Activated CD4-positive, alpha-beta T cell treated with anti-CD3 and anti-CD28 coated beads, Interleukin-2, amount 50 U/mL, for 4 hours (primary cell): Measurements from ENCODE around the gene ELK4.
A peak's percentile ranks its signal among the peaks of the same experiment; 100 is the strongest.

Experiments
- DNase-seq, 2 experiments: peaks; one replicate each; pipeline ENCODE4 v3.0.0-alpha.2; 2020

The ELK4 gene

DNA sequence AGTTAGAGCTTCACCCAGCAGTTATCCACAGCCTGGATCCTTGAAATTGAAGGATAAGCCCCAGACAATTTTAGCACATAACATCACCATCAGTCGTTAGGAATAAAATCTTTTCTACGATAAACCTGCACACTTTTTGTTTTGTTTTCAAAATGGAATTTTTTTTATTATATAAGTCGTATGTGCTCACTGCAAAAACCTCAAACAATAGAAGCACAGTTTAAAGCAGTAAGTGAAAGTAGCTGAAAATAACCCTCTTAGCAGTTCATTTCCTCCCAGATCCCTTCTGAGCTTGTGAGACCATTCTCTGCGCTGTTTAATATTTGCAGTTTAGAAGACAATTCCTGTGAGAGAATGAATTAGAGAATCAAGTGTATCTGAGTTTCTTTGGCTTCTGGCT, 38.3 kb downstream of the ELK4 start:
- DNase-seq = no peak

GRCh38 chr1:205592443-205593003, 39.3 kb downstream of the ELK4 start:
- no peak for DNase-seq

- peak; percentile 87 to 91 for DNase-seq
Observed at GRCh38 chr1:205591522-205592351, 40.1 kb downstream of the ELK4 start.

DNA sequence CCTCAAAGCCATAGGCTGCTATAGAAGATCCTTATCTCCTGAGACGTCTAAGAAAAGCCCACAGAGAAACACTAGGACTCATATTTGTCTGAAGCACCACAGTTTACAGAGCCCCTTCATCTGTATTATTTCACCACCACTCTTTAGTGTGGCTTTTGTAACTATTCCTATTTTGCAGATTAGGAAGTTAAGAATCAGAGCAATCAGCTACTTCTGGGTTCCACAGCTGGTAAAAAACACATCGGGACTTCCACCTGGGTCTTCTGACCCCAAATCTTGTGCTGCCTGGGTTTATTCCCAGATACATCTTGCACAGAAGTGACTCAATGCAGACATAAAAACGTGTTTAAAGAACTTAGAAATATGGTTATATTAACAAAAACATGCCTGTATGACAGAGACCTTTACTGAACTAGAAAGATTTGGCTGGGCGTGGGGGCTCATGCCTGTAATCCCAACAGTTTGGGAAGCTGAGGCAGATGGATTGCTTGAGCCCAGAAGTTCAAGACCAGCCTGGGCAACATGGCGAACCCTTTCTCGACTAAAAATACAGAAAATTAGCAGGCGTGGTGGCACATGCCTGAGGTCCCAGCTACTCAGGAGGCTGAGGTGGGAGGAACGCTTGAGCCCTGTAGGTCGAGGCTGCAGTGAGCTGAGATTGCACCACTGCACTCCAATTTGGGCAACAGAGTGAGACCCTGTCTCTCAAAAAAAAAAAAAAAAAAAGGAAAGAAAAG, 40.9 kb downstream of the ELK4 start:
- DNase-seq = no peak

DNA sequence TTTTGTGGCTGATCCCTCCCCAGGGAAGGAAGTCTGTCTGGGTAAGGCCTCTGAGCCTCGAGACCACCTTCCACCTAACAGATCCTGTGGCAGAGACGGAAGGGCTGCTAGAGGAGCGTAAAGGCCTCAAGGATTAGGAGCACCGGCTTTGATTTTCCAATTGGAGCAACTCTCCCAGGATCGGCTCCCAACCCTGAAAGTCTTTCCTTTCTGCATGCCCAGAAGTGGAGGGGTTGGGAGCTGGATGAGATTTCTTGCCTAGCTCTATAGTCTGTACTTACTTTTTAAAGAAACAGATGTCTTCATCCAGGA, 41.4 kb downstream of the ELK4 start:
- no peak for DNase-seq

- no peak for DNase-seq
Observed at GRCh38 chr1:205589618-205590456, 42.0 kb downstream of the ELK4 start.

DNA sequence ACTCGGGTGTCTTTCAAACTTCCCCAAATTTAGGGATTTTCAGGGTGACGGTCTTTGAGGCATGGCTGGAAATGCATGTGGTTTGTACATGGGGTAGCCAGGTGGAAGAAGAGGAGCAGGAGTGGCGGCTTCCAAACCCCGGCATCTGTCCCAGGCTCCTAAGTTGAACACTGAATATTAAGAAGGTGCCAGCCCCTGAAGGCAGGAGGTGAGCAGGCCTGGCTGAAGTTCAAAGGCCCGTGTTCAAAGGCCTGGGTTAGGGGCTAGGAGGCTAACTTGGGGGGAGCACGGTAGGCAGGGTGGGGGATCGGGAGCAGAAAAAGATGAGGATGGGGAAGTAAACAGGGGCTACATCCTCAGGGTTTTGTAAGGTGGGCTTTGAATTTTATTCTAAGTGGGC, 42.8 kb downstream of the ELK4 start:
- DNase-seq = no peak

DNA sequence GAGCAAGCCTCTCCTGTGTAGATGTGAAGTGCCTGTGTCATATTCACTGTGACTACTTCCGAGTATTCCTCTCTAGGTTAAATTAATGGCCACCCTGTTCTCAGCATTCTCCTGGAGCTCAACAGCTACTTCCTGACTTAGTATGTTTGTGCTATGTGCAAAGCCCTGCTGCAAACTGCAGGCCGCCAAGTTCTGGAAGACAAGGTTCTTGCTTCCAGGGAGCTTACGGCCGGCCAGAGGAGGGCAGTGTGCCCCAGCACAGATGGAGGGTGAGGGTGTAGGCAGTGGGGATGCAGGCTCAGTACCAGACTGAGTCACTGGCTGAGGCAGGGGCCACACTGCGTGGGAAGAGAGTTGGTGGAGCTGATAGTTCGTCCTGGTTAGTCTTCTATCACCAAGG, 43.2 kb downstream of the ELK4 start:
- DNase-seq = no peak

DNA sequence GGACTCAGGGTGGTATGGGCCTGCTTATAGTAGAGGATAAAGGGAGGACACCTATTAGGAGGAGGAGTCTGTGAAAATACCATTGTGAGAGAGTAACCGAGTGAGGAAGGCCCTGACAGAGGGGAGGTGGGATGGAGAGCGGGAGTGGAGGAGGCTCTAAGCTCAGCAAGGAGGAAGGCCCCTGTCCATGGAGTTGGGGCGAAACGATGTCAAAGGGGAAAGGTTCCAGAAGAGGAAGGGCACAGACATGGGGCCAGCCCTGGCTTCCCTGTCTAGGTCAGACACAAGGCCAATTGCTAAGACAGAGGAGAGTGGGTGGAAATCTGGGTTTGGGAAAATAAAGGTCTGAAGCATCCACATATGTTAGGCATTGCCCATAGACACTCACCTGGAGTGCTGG, 44.2 kb downstream of the ELK4 start:
- DNase-seq = no peak

GRCh38 chr1:205585835-205586785, 45.7 kb downstream of the ELK4 start:
- DNase-seq = no peak

- no peak for DNase-seq
Observed at GRCh38 chr1:205585169-205585834, 46.5 kb downstream of the ELK4 start.

DNA sequence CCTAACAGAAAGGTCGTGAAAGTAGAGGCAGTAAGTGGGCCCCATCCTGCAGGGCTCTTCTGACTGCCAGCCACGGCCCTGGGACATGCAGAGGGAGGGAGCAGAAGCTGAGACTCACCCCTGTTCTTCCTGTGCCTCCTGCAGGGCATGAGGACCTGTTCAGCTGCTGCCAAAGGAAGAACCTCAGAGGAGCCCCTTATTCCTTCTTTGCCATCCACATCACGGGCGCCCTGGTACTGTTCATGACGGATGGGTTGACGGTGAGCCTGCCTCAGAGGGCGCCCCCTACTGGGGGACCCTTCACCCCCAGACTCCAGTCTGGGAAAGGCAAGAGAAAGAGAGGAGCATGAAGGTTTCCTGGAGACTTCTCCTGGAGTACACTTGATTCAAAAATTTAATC, 47.1 kb downstream of the ELK4 start:
- DNase-seq = no peak

DNA sequence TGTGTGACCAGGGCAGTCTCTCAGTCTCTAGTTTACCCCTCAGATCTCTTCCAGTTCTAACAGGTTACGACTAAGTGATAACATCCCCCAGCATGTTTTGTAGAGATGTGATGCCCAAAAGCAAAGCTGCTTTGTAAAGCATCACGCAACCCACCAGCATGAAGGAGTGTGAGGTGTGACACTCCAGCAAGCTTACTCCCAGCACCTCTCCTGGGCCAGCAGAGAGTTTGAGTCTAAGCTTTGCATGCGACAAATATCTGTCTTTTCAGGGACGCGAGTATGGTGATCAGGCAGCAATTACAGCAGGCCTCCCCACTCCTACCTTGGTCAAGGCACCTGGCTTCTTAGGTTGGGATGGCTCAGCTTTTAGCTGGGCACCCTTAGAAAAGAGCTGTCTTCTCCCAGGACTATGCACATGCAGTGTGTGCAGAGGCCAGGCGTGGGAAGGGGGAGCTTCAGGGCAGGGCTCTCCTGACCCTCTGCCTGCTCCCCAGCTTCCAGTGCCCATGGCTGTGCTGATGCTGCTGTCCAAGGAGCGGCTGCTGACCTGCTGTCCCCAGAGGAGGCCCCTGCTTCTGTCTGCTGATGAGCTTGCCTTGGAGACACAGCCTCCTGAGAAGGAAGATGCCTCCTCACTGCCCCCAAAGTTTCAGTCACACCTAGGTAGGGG, 48.2 kb downstream of the ELK4 start:
- DNase-seq = no peak

GRCh38 chr1:205582471-205583291, 49.1 kb downstream of the ELK4 start:
- DNase-seq = no peak

- no peak for DNase-seq
Observed at GRCh38 chr1:205582046-205582445, 49.8 kb downstream of the ELK4 start.

GRCh38 chr1:205581321-205581980, 50.4 kb downstream of the ELK4 start:
- no peak for DNase-seq

DNA sequence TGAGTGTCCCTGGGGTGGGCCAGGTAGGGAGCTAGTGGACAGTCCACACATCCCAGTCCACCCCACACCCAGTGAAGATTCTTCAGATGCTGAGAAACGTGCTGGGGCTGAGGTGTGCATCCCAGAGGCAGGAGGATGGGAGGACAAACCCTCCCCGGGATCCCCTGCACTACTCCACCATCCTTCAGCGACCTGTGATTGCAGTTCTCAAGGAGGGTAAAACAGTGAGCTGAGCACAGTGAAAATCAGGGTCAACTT, 51.0 kb downstream of the ELK4 start:
- DNase-seq = no peak

DNA sequence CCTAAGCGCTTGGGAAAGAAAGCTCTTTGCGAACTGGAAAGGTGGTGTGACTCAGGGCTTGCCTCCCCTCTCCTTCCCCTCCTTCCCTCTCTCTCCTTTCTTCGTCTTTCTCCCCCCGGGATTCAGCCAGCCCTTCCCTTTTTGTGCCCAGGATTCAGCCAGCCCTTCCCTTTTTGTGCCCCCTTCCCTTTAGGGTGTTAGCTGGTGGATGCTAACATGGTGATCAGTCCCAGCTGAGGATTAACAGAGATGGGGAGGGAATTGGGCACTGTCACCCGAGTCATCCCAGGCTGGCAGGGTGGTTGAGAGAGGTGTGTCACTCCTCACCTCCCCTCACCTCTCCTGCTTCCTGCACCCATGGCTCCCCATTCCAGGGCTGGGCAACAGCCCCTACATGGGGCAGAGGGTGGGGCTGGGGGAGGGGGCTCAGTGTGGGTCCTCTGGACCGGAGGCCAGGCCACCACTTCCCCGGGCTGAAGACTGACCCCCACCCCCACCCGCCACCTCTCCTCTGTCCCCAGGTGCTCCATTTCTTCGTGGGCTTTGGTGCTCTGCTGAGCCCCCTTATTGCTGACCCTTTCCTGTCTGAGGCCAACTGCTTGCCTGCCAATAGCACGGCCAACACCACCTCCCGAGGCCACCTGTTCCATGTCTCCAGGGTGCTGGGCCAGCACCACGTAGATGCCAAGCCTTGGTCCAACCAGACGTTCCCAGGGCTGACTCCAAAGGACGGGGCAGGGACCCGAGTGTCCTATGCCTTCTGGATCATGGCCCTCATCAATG, 51.5 kb downstream of the ELK4 start:
- DNase-seq = no peak

DNA sequence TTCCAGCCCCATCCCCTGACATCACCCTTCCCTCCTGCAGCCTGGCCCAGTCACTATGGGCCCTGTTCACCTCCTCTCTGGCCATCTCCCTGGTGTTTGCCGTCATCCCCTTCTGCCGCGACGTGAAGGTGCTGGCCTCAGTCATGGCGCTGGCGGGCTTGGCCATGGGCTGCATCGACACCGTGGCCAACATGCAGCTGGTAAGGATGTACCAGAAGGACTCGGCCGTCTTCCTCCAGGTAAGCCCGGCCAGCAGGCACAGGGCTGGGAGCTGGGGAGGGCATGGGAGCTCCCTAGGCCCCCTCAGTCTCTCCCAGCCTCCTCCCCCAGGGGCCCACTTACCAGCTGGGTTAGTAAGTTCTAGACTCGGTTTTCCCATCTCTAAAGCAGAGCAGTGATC, 52.1 kb downstream of the ELK4 start:
- DNase-seq = no peak
